ENCODE measurements around the gene LBP. TPM values are rescaled to one million over a fixed set of nuclear protein-coding genes. Genes with fewer than 3 reads are reported as not detected.
A peak's percentile ranks its signal among the peaks of the same experiment; 100 is the strongest.

The LBP gene
- total RNA-seq, 6 experiments from 2014 or later, result 380 to 2,142 (median 1,251) TPM

GRCh38 chr20:38363004-38363747 is 16.9 kb downstream of the LBP start:
- TF ChIP-seq CTCF (IDR thresholded peaks at IDR 0.05) (no peak), POLR2A (IDR thresholded peaks at IDR 0.05) (no peak)
- peaks cover 11 to 97% (median 45%) of the 10 kb centered on the region in 4 donors for H3K36me3 ChIP-seq
- peaks cover 0 to under 1% (median 0%) of the 10 kb centered on the region in 4 donors for H3K4me1 ChIP-seq
- ATAC-seq (peak in 1 of 4 donors; percentile 9), DNase-seq (no peak)
- WGBS (ENCODE audit: insufficient coverage, low coverage, low lambda C conversion rate, missing lambda C conversion rate), result 75% methylated on average over 5 of the region's 8 CpGs
- H3K9me3 ChIP-seq, result no peaks in the 10 kb centered on the region
- intact Hi-C loops (cut with DNase I), result no loop called here
- H3K27me3 ChIP-seq, result no peaks in the 10 kb centered on the region
- no peak overlapping the region for H3K4me3 ChIP-seq
- H3K27ac ChIP-seq, result no peak overlapping the region

- peaks cover 0 to 26% (median 6%) of the 10 kb centered on the region in 4 donors for H3K4me1 ChIP-seq
- H3K36me3 ChIP-seq, result peaks cover 5 to 100% (median 56%) of the 10 kb centered on the region in 4 donors
- ATAC-seq, result peak; percentile 1 to 46 (median 32)
- no peaks in the 10 kb centered on the region for H3K9me3 ChIP-seq
- intact Hi-C loops (cut with DNase I), result no loop called here
- no peak for DNase-seq
- no peak overlapping the region for H3K4me3 ChIP-seq
- TF ChIP-seq POLR2A (IDR thresholded peaks at IDR 0.05), result no peak
- no peak overlapping the region for H3K27ac ChIP-seq
- no peaks in the 10 kb centered on the region for H3K27me3 ChIP-seq
- WGBS (ENCODE audit: insufficient coverage, low coverage, low lambda C conversion rate, missing lambda C conversion rate), result 25% methylated on average over 2 of the region's 2 CpGs
Measured at GRCh38 chr20:38369389-38369788, 23.1 kb downstream of the LBP start.

- ATAC-seq (peak in 2 of 4 donors; percentile 1 to 26), DNase-seq (no peak)
- intact Hi-C loops (cut with DNase I), result no loop called here
- no peaks in the 10 kb centered on the region for H3K9me3 ChIP-seq
- peak overlapping the region in 2 of 3 donors; percentile 39 to 54 for H3K27ac ChIP-seq
- TF ChIP-seq POLR2A (IDR thresholded peaks at IDR 0.05) (no peak), CTCF (IDR thresholded peaks at IDR 0.05) (no peak)
- H3K36me3 ChIP-seq, result peaks cover 0 to 100% (median 55%) of the 10 kb centered on the region in 4 donors
- H3K4me1 ChIP-seq, result peaks cover 0 to 26% (median 6%) of the 10 kb centered on the region in 4 donors
- H3K4me3 ChIP-seq, result no peak overlapping the region
- no peaks in the 10 kb centered on the region for H3K27me3 ChIP-seq
- 53% methylated on average over 5 of the region's 5 CpGs for WGBS (ENCODE audit: insufficient coverage, low coverage, low lambda C conversion rate, missing lambda C conversion rate)
Measured at GRCh38 chr20:38372806-38373205, 26.5 kb downstream of the LBP start.

DNA sequence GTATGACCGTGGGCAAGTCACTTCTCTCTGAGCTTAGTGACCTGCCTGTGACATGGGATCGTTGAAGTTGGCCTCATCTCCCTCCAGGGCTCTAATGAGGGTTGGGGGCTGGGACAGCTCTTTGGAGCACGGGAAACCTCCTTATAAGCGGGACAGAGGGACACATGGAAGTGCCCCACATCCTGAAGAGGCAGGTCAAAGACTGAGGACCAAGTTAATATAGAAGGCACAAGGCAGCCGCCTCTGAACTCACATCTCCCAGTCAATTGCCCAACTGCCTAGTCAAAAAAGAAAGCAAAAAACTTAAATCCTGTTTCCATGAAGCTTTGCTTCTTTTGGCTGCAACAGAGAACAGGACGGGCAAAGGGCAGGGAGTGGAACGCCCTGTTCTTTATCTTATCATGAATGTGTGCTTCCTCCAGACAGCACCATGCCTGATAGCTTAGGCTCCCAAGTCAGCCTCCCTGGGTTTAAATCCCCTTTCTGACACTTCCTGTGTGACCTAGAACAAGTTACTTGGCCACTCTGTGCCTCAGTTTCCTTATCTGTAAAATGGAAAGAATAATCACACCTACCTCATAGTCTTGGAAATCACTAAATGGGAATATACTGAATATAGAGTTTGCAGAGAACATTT is 27.1 kb downstream of the LBP start:
- TF ChIP-seq POLR2A (IDR thresholded peaks at IDR 0.05) (peak; percentile 38), CTCF (IDR thresholded peaks at IDR 0.05) (no peak)
- Histone ChIP-seq H3K27ac (peak overlapping the region in 2 of 3 donors; percentile 39 to 54), H3K36me3 (peaks cover 0 to 95% (median 52%) of the 10 kb centered on the region in 4 donors), H3K27me3 (no peaks in the 10 kb centered on the region), H3K9me3 (no peaks in the 10 kb centered on the region), H3K4me1 (peaks cover 0 to 26% (median 6%) of the 10 kb centered on the region in 4 donors), H3K4me3 (no peak overlapping the region)
- DNase-seq (peak in 1 of 3 donors; percentile 66), ATAC-seq (peak; percentile 18 to 81 (median 73))
- intact Hi-C loops (cut with DNase I), result no loop called here
- 35% methylated on average over 6 of the region's 7 CpGs for WGBS (ENCODE audit: insufficient coverage, low coverage, low lambda C conversion rate, missing lambda C conversion rate)

- ATAC-seq (peak in 3 of 4 donors; percentile 8 to 15 (median 14)), DNase-seq (no peak)
- Histone ChIP-seq H3K27ac (peak overlapping the region in 2 of 3 donors; percentile 39 to 54), H3K9me3 (no peaks in the 10 kb centered on the region), H3K36me3 (peaks cover 0 to 90% (median 48%) of the 10 kb centered on the region in 4 donors), H3K4me3 (no peak overlapping the region), H3K27me3 (no peaks in the 10 kb centered on the region), H3K4me1 (peaks cover 0 to 26% (median 6%) of the 10 kb centered on the region in 4 donors)
- 66% methylated on average over 3 of the region's 5 CpGs for WGBS (ENCODE audit: insufficient coverage, low coverage, low lambda C conversion rate, missing lambda C conversion rate)
- intact Hi-C loops (cut with DNase I), result no loop called here
- no peak for TF ChIP-seq CTCF (IDR thresholded peaks at IDR 0.05)
- TF ChIP-seq POLR2A (IDR thresholded peaks at IDR 0.05), result no peak
Measured at GRCh38 chr20:38373898-38374297, 27.6 kb downstream of the LBP start.
